ENCODE results near the gene PRKCB.
"Not testable (repeated sequence)": the region's sequence is repeated elsewhere in the genome, so short reads cannot be mapped to it uniquely, and the experiment has no call there.

Gene PRKCB

GRCh38 chr16:23905027-23905426 is 69.2 kb downstream of the PRKCB start:
- DNase-seq, result no peak

DNA sequence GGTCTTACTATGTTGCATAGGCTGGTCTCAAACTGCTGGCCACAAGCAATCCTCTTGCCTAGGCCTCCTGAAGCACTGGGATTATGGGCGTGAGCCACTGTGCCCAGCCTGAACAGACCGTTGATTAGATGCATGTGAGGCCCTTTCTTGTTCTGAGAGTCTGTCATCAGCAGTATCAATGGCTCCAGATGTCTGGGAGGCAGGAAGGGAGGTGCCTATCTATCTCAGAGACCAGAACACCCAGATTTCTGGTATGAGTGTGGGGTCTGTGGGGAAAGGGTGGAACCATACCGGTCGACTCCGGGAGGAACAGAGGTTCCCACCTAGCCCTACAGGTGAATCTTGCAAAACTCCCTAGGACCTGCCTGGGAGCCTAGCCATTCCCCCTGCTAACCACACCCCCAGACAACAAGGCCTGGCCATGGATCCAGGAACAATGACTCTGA is 71.7 kb downstream of the PRKCB start:
- no peak for DNase-seq

DNA sequence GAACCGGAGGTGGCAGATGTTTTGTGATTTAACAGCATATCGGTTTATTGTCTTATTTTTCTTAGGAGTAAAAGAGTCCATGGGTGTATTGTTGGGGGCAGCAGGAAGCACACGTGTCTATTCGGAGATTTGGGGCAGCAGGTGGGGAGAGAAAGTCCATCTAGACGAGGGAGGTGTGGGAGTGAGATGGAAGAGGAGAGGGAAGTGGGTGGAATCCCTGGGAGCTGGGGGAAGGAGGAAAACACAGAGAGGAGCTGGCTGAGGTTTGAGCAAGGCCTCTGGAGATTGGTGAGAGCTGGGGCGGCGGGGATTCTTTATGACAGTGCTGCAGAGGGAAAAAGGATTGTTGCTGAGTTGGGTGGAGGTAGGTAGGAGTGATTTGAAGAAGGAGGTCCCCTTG is 72.1 kb downstream of the PRKCB start:
- no peak for DNase-seq

DNA sequence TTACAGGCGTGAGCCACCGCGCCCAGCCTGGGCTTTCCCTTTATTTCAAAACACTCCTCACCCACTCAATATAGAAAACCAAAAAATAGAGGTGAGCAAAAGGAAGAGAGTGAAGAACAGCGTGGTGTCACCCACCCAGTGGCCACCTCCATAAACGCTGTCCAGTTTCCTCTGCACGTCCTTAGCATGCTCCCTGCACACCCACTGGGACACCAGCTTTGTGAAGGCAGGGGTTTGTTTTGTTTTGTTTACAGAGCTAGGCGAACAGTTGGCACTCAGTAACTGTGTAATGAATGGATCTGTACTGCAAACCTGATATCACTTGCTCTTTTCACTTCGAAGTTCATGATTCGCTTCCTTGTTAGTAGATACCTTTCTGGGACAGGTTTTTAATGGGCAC is 73.0 kb downstream of the PRKCB start:
- no peak for DNase-seq

- no peak for DNase-seq
These were observed 74.1 kb downstream of the PRKCB start for GRCh38 chr16:23909792-23910418.

GRCh38 chr16:23914946-23915530 is 79.3 kb downstream of the PRKCB start:
- no peak for DNase-seq

DNA sequence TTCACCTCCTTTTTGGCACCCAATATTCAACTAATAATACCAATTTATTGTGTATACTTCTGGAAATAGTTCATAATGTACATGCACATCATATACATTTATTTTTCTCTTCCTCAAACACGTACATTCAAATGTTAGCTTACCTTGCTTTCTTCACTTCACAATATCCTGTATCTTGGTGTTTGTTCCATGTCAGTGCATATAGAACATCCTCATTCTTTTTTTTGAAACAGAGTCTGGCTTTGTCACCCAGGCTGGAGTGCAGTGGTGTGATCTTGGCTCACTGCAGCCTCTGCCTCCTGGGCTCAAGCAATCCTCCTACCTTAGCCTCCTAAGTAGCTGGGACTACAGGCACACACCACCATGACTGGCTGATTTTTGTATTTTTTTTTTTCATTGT is 80.8 kb downstream of the PRKCB start:
- not testable (repeated sequence) for DNase-seq

- no peak for DNase-seq
These were observed 81.8 kb downstream of the PRKCB start for GRCh38 chr16:23917621-23918020.

DNA sequence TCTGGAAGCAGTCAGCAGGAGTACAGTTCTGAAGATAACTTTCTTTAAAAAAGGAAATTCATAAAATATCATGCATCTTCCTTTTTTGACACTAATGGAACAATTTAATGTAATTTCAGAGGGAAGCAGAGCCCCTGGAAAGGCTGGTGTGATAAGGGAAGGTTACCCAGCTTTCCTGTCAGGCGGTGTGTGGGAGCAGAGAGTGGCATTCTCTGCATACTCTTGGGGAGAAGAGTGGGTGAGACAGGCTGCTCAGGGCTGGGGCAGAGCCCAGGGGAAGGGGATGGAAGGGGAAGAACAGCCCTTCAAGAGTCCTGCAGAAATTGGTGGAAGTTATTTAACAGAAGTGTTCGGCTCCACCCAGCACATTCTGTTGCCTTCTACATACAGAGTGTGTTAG is 84.7 kb downstream of the PRKCB start:
- no peak for DNase-seq

DNA sequence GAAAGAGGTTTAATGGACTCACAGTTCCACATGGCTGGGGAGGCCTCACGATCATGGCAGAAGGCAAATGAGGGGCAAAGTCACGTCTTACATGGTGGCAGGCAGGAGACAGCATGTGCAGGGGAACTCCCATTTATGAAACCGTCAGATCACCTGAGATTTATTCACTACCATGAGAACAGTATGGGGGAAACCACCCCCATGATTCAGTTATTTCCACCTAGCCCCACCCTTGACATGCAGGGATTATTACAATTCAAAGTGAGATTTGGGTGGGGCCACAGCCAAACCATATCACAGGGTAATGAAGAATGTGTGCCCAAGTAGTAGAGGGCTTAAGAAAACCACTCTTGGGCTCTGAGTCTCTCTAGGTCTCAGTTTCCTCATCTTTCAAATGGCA is 85.1 kb downstream of the PRKCB start:
- DNase-seq, result no peak

DNA sequence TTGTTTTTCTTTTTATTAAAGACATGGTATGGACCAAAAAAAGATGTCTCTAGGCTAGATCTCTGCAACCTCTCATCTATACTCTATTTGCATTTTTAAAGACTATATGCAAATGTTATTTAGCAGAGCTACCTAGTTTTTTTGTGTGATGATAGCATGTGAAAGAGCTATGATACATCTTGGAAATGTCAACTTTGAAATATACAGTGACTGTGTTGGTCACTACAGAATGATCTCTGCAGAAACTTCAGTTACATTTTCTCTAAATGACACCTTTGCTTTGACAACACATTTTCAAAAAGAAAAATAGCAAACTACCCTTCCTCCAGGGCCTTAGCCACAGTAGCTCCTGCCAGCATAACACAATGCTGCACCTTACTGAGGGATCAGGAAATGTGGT is 86.6 kb downstream of the PRKCB start:
- DNase-seq, result no peak

- no peak for DNase-seq
These were observed 88.3 kb downstream of the PRKCB start for GRCh38 chr16:23924128-23924527.

DNA sequence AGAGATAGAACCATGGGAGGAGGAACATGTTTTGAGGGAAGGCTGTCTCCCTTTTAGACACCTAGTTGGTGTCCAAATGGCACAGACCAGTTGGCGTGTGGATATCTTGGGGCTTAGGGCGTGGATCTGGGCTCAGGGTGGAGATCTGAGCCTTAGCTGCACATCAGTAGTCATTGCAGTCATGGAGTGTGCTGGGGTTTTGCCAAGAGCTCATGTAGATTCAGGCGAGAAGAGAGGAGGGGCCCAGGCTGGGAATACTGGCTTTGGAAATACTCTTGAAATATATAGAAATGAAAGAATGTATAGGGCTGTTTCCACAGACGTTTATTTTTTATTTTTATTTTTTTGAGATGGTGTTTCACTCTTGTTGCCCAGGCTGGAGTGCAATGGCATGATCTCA is 92.0 kb downstream of the PRKCB start:
- no peak for DNase-seq

GRCh38 chr16:23929237-23929636 is 93.5 kb downstream of the PRKCB start:
- no peak for DNase-seq

GRCh38 chr16:23929856-23930255 is 94.1 kb downstream of the PRKCB start:
- no peak for DNase-seq

DNA sequence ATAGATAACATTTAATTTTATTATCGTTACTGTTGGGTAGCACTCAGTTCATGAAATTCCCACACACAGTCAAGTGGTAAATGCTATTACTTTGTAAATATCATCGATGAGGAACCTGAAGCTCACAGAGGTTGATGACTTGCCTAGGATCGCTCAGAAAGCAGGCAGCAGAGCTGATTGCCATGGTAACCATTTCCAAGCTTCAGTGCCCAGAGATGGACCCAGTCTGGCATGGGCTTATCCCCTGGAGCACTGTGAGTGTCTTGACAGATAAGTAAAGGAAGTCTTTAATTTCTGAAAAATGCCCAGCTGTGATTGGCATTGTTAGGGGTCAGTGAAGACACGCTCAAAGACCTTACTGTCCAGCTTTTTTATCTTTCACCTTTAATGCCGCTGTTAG is 95.0 kb downstream of the PRKCB start:
- no peak for DNase-seq

DNA sequence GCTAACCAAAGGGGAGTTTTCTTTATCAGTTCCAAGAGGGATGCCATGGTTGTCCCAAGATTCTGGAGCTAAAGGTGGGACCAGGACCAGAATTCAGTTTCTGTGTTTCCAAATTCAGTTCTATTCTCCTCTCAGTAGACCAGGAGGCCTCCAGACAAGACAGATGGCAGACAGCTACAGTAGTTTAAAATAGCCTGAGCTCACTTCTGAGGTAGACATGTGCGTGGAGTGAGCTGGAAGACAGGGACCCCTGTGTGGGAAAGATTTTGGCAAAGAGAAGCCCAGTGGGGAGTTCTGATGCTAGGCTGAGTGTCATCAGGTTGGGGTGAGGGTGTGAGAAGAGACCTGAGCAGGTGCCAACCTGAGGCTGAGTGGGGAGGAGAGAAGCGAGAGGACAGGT is 95.4 kb downstream of the PRKCB start:
- DNase-seq, result no peak

DNA sequence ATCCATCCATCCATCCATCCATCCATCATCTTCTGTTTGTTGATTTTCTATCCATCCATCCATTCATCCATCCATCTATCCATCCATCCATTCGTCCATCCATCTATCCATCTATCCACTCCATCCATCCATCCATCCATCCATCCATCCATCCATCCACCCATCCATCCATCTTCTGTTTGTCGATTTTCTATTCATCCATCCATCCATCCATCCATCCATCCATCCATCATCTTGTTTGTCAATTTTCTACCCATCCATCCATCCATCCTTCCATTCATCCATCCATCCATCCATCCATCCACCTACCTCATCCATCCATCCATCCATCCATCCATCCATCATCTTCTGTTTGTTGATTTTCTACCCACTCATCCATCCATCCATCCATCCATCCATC is 97.9 kb downstream of the PRKCB start:
- not testable (repeated sequence) for DNase-seq

GRCh38 chr16:23934610-23935236 is 98.9 kb downstream of the PRKCB start:
- no peak for DNase-seq

DNA sequence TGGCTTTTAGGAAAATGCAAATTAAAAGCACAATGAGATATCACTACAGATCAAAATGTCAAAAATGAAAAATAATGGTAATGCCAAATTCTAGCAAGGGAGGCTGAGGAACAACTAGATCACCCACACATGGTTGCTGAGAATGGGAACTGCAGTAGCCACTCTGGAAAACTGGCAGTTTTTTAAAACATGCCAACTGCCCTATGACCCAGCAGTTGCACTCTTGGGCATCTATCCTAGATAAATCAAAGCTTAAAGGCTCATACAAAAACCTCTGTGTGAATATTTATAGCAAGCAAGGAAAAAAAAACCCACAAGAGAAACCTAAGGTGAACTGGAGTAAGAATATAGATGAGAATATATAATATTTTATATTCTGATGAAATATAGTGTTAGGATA is 104.3 kb downstream of the PRKCB start:
- DNase-seq, result no peak

- DNase-seq, result no peak
These were observed 105.2 kb downstream of the PRKCB start for GRCh38 chr16:23941025-23941424.

GRCh38 chr16:23941963-23942564 is 106.3 kb downstream of the PRKCB start:
- DNase-seq, result no peak

DNA sequence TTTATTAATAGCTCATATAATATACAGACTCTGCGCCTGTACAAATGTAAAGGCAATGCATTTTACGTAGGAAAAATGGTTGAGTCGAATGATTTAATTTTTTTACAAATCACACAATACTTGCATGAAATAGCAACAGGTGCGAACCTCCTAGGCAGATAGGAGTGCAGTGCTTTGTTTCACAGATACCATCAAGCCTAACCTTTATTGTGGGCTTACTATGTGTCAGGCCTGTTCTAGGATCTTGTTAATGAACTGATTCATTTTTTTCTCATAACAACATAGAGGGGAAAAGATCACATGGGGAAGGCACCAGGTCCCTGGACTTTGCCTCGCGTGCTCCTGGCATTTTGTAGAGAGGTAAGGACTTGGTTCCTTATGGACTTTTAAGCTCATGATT is 107.8 kb downstream of the PRKCB start:
- DNase-seq, result no peak

GRCh38 chr16:23944381-23944780 is 108.6 kb downstream of the PRKCB start:
- no peak for DNase-seq

Measured in SHP77 treated with DMSO at 0.1 percent for 48 hours (cell line).